Choroid plexus epithelial cell (primary cell): Measurements from ENCODE around the gene CHRNA3.

ENCODE experiments used
- DNase-seq: peaks from one replicate; pipeline ENCODE4 v3.0.0-alpha.2; 2010; ENCODE audit warnings: low read depth
- H3K4me3 ChIP-seq: 2 replicates; pipeline ENCODE4 v1.5.1; 2011; ENCODE audit warnings: low read depth, mild to moderate bottlenecking, control low read depth, low read length, moderate library complexity
- TF ChIP-seq, protein P1 (sequence below): conservative IDR thresholded peaks from 2 replicates; pipeline ENCODE4 v1.5.1; 2011; ENCODE audit warnings: low read depth, mild to moderate bottlenecking, control low read depth, inconsistent platforms, low read length, moderate library complexity

CHRNA3 gene

GRCh38 chr15:78660584-78660983 lies 39.8 kb upstream of the CHRNA3 start:
- H3K4me3 ChIP-seq = no peak overlapping the region
- TF ChIP-seq, protein P1, sequence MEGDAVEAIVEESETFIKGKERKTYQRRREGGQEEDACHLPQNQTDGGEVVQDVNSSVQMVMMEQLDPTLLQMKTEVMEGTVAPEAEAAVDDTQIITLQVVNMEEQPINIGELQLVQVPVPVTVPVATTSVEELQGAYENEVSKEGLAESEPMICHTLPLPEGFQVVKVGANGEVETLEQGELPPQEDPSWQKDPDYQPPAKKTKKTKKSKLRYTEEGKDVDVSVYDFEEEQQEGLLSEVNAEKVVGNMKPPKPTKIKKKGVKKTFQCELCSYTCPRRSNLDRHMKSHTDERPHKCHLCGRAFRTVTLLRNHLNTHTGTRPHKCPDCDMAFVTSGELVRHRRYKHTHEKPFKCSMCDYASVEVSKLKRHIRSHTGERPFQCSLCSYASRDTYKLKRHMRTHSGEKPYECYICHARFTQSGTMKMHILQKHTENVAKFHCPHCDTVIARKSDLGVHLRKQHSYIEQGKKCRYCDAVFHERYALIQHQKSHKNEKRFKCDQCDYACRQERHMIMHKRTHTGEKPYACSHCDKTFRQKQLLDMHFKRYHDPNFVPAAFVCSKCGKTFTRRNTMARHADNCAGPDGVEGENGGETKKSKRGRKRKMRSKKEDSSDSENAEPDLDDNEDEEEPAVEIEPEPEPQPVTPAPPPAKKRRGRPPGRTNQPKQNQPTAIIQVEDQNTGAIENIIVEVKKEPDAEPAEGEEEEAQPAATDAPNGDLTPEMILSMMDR = no peak

GRCh38 chr15:78658823-78659222 lies 38.0 kb upstream of the CHRNA3 start:
- no peak for DNase-seq
- TF ChIP-seq, protein P1 = no peak

More at GRCh38 chr15:78660584-78660983, 39.8 kb upstream of the CHRNA3 start:
- no peak for DNase-seq

GRCh38 chr15:78654272-78654671 lies 33.5 kb upstream of the CHRNA3 start:
- DNase-seq = no peak
- H3K4me3 ChIP-seq = no peak overlapping the region
- TF ChIP-seq, protein P1 = no peak

More at GRCh38 chr15:78658823-78659222, 38.0 kb upstream of the CHRNA3 start:
- H3K4me3 ChIP-seq = no peak overlapping the region

DNA sequence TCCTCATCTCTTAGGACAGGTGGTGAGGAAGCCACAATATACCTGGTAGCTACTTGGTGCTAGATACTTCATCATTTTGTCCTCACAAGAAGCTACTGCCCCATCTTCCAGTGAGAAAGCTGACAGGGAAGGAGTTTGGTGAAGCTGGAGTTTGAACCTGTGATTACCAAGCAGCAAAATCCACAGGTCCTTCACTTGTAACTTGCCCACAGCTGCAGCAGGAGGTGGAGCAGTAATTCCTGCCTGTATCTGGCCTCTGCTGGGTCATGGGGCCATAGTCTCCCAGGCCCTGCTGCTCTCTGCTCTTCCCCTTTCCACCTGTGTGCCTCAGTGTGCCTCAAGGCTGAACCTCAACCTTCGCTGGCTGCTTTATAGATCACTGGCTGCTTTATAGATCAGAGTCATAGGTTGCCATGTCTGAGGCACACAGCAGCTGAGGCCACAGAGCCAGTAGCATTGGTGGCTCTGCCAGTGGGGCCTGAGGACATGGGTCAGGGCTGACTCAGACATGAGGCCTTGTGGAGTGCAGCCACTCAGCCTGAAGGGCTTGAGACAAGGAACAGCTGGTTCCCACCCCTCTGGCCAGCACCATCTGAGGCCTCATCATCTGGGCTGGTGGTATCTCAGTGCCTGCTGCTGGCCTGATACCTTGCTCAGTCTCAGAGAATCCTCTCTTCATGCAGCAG lies 31.3 kb upstream of the CHRNA3 start:
- no peak for DNase-seq
- H3K4me3 ChIP-seq = no peak overlapping the region
- TF ChIP-seq, protein P1 = no peak

DNA sequence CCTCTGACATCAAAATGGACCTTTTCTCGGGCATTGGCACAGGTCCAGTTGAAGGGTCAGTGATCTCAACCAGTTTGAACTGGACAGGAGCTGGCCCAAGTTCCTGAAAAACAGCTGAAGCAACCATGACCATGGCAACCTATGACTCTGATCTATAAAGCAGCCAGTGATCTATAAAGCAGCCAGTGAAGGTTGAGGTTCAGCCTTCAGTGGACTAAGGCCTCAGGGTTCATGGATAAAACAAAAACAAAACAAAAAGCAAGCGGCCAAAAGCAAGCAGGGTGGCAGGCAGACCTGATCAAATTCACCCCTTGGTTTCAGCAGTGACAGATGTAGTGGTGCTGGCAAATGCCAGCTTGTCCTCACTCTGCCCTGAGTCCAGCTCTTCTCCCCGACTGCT lies 30.2 kb upstream of the CHRNA3 start:
- TF ChIP-seq, protein P1 = no peak
- no peak for DNase-seq
- no peak overlapping the region for H3K4me3 ChIP-seq

GRCh38 chr15:78650022-78650421 lies 29.2 kb upstream of the CHRNA3 start:
- TF ChIP-seq, protein P1 = no peak
- DNase-seq = no peak
- H3K4me3 ChIP-seq = no peak overlapping the region

- no peak for DNase-seq
- H3K4me3 ChIP-seq = no peak overlapping the region
- TF ChIP-seq, protein P1 = no peak
Measured at GRCh38 chr15:78645009-78645408, 24.2 kb upstream of the CHRNA3 start.
